K562 (cell line): ENCODE results near the gene PTPRG.

Experiments used
- ESRRA ChIP-seq: fragments of 450-650 bp; IDR thresholded peaks from 2 replicates; pipeline ENCODE4 v1.6.1; 2014; ENCODE audit warnings: low read depth, mild to moderate bottlenecking, moderate library complexity, borderline replicate concordance
- FOXK2 ChIP-seq, 2 experiments: fragments of 450-650 bp; IDR thresholded peaks in 1 of 2; conservative IDR thresholded peaks in 1 of 2; 2 replicates each; pipeline ENCODE4 v1.6.1; 2016; ENCODE audit warnings: low read depth in 2 of 2, mild to moderate bottlenecking in 1 of 2
- ZNF134 ChIP-seq: fragments of 250-450 bp; sonication (Bioruptor Pico); conservative IDR thresholded peaks from 2 replicates; pipeline ENCODE4 v1.4.0; 2020
- ZNF347 ChIP-seq: fragments of 450-650 bp; formaldehyde crosslinking; IDR thresholded peaks from 2 replicates; pipeline ENCODE4 v1.4.0; 2020; ENCODE audit warnings: low read depth, mild to moderate bottlenecking, moderate library complexity

GRCh38 chr3:61594144-61594963 is 33.0 kb downstream of the PTPRG start:
- TF ChIP-seq ZNF347 (CRISPR knock-in tag) (no peak), ZNF134 (CRISPR knock-in tag) (no peak), ESRRA (no peak), FOXK2 (conservative IDR thresholded peaks at IDR 0.05 in 1 of 2, IDR thresholded peaks at IDR 0.05 in 1 of 2; ENCODE audit: low read depth in 2 of 2) (no peak)
